ENCODE results near the gene COMMD7.

GRCh38 chr20:32780749-32781655 lies 37.7 kb upstream of the COMMD7 start:
- TF ChIP-seq EZH2phosphoT487 (IDR thresholded peaks at IDR 0.05; ENCODE audit: borderline replicate concordance, low read depth, low read length), result no peak
- TF ChIP-seq, protein P1, sequence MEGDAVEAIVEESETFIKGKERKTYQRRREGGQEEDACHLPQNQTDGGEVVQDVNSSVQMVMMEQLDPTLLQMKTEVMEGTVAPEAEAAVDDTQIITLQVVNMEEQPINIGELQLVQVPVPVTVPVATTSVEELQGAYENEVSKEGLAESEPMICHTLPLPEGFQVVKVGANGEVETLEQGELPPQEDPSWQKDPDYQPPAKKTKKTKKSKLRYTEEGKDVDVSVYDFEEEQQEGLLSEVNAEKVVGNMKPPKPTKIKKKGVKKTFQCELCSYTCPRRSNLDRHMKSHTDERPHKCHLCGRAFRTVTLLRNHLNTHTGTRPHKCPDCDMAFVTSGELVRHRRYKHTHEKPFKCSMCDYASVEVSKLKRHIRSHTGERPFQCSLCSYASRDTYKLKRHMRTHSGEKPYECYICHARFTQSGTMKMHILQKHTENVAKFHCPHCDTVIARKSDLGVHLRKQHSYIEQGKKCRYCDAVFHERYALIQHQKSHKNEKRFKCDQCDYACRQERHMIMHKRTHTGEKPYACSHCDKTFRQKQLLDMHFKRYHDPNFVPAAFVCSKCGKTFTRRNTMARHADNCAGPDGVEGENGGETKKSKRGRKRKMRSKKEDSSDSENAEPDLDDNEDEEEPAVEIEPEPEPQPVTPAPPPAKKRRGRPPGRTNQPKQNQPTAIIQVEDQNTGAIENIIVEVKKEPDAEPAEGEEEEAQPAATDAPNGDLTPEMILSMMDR (conservative IDR thresholded peaks at IDR 0.05; ENCODE audit: low read length), result no peak
